ENCODE measurements around the gene ZER1.

Gene ZER1

GRCh38 chr9:128735373-128735772, 36.4 kb downstream of the ZER1 start:
- no peak for TF ChIP-seq CTCF (IDR thresholded peaks at IDR 0.05; ENCODE audit: borderline replicate concordance, insufficient read depth, low read depth, low read length)
- H3K4me3 ChIP-seq (ENCODE audit: low read depth, low read length) = no peak overlapping the region

GRCh38 chr9:128733256-128733655, 38.5 kb downstream of the ZER1 start:
- TF ChIP-seq CTCF (IDR thresholded peaks at IDR 0.05; ENCODE audit: borderline replicate concordance, insufficient read depth, low read depth, low read length) = peak; percentile 48; the same call in 1 of the 2 replicates
- H3K4me3 ChIP-seq (ENCODE audit: low read depth, low read length) = no peak overlapping the region

- H3K4me3 ChIP-seq (ENCODE audit: low read depth, low read length) = no peak overlapping the region
- no peak for TF ChIP-seq CTCF (IDR thresholded peaks at IDR 0.05; ENCODE audit: borderline replicate concordance, insufficient read depth, low read depth, low read length)
Observed at GRCh38 chr9:128732576-128732975, 39.2 kb downstream of the ZER1 start.

- TF ChIP-seq CTCF (IDR thresholded peaks at IDR 0.05; ENCODE audit: borderline replicate concordance, insufficient read depth, low read depth, low read length) = no peak
- no peak overlapping the region for H3K4me3 ChIP-seq (ENCODE audit: low read depth, low read length)
Observed at GRCh38 chr9:128731691-128732090, 40.0 kb downstream of the ZER1 start.

- no peak for TF ChIP-seq CTCF (IDR thresholded peaks at IDR 0.05; ENCODE audit: borderline replicate concordance, insufficient read depth, low read depth, low read length)
- H3K4me3 ChIP-seq (ENCODE audit: low read depth, low read length) = no peak overlapping the region
Observed at GRCh38 chr9:128731093-128731492, 40.6 kb downstream of the ZER1 start.

- no peak overlapping the region for H3K4me3 ChIP-seq (ENCODE audit: low read depth, low read length)
- TF ChIP-seq CTCF (IDR thresholded peaks at IDR 0.05; ENCODE audit: borderline replicate concordance, insufficient read depth, low read depth, low read length) = no peak
Observed at GRCh38 chr9:128729766-128730517, 41.8 kb downstream of the ZER1 start.

- TF ChIP-seq CTCF (IDR thresholded peaks at IDR 0.05; ENCODE audit: borderline replicate concordance, insufficient read depth, low read depth, low read length) = no peak
- H3K4me3 ChIP-seq (ENCODE audit: low read depth, low read length) = no peak overlapping the region
Observed at GRCh38 chr9:128729302-128729701, 42.4 kb downstream of the ZER1 start.

Data from GM12875 (cell line).